HG02973 (cell line): ENCODE measurements around the gene THSD4.

Experiments
- ATAC-seq: cut with Tn5 transposase; IDR thresholded peaks from one replicate; pipeline ENCODE4 v1.9.1; 2021; ENCODE audit warnings: moderate library complexity; ENCODE audit not compliant: unreplicated experiment

Gene THSD4

DNA sequence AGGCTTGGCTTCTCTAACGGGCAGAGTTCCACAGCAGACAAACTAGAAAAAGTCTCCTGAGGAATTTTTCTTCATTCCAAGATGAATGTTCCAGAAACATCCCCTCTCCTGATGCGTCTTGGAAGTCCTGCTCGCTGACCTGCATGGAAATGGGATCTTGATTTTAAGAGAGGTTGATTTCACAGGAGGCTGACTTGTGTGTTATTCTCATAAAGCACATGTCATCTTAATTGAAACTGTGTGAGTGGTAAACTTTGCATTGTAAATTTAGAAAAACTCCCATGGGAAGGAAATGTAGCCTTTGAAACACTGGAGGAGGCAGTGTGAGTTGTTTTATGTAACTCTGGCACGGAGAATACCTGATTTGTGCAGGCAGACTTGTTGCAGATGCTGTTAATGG is 357.3 kb downstream of the THSD4 start:
- ATAC-seq: no peak

DNA sequence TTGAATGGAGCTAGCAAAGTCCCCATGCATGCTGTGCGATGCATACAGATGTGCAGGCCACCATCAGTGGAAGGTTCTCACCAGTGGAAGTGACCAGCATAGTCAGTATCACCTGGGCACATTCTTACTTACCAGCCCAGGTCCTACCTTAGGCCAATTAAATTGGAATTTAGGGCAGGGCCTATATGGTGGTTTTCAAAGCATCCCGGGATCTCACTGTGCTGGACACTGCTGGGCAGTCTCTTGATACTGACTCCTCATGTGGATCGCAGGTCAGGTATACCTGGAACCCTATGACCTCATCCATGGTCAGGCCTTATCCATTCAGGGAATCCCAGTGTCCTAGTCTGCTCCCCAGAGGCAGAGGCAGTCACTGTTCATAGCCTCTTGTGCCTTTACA is 358.5 kb downstream of the THSD4 start:
- ATAC-seq: no peak

DNA sequence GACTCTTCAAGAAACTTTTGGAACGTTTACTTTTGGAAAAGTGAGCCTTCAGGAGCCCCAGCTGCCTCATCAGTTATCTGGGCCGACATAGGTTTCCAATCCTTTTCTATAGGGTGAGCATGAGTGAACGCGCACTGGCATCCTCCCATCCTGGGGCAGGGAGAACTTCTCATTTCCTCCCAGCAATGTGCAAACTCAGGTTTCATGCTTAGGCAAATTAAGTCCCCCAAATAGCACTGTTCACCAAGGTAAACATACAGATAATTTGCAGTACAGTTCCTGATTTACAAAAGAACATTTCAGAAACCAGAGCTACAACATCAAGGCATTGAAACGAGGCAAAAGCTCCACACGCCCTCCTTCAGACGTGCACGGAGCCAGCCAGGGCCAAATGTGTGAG is 361.6 kb downstream of the THSD4 start:
- no peak for ATAC-seq

DNA sequence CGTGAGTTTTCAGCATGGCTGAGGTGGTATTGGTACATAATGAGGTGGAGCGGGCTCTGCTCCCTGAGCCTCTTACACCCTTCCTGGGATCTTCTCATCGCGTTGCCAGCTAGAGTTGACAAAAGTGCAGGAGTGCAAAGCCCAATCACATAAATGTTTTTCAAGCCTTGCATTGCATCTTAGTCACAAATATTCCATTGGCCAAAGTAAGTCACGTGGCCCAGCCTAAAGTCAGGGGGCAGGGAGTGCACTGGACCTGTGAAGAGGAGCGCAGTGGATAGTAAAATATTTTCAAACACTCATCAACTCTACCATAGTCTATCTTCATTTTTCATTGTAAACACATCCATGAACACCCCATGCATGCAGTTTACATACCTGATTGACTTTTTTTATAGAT is 365.3 kb downstream of the THSD4 start:
- ATAC-seq: no peak

DNA sequence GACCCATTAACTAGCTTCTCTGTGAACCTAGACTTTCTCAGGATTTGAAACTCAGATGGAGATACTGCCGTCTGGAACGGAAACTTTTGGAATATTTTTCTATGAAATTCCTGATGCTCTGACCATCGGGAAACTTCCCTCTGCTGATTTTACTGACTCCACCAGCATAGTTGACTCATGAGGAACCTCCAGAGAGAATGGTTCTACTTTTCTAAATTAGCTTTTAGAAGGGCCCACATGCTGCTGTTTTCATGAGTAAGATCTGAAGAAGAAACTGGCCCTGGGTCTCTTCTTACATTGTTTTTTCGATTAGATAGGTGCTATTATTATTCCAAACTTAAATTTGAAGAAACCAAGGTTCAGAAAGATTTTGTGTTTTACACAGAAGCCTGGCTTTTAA is 368.8 kb downstream of the THSD4 start:
- no peak for ATAC-seq

DNA sequence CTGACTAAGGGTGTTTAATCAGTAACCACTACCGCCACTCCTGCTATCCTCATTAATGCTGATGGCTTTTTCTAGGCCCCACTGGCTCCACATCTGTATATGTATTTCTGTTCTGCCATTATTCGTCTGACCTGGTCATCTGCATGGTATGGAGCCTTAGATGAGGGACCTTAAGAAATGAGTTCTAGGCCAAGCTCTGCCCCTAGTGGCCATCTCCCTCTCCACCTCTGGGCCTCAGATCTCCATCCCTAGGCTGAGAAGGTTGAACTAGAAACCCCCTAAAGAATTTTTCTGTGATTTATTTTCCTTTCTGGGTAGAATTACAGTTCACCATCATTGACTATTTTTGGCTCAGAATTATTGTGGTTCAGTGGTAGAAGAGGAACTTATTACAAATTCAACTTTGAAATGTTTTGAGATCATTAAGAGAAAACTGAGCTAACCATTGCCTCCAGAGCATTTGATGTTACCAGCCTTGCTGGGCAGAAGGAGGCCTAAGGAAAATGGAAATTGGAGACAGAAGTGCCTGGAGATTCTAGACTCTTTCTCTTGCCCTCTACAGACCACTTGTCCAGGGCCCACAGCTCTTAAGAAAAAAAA is 369.9 kb downstream of the THSD4 start:
- ATAC-seq: no peak

DNA sequence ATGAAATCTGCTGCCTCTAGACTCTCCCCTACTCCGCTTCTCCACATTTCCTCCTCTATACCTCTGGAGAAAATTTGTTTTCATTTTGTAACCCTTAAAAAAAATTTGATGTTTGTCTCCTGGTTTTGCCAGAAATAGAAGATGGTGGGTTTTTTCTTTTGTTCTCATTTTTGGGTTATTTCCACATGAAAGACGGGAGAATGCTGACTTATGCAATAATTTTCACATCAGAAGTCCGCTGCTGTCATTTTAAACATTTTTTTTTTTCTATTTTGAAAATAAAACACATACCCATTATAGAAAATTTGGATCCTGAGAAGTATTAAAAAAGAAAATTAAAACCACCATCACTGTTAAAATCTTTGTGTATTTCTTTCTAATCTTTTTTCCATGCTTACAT is 374.3 kb downstream of the THSD4 start:
- no peak for ATAC-seq

DNA sequence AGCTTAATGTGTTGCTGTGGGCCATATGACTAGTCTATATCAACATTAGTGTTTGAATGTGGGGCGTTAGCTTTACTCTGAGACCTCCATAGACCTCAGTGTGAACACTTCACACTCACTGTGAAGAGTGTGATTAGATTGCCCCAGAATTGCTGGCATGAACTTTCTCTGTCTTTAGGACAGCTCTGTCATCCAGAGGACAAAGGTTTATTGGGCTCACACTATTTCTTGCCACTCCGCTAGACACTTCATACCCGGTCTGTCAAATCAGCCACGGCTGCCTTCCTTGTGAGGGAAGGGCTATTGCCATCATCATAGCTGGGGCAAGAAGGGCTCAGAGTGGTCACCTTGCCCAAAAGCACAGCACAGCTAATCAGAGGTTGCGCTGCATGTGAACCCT is 378.3 kb downstream of the THSD4 start:
- ATAC-seq: no peak

DNA sequence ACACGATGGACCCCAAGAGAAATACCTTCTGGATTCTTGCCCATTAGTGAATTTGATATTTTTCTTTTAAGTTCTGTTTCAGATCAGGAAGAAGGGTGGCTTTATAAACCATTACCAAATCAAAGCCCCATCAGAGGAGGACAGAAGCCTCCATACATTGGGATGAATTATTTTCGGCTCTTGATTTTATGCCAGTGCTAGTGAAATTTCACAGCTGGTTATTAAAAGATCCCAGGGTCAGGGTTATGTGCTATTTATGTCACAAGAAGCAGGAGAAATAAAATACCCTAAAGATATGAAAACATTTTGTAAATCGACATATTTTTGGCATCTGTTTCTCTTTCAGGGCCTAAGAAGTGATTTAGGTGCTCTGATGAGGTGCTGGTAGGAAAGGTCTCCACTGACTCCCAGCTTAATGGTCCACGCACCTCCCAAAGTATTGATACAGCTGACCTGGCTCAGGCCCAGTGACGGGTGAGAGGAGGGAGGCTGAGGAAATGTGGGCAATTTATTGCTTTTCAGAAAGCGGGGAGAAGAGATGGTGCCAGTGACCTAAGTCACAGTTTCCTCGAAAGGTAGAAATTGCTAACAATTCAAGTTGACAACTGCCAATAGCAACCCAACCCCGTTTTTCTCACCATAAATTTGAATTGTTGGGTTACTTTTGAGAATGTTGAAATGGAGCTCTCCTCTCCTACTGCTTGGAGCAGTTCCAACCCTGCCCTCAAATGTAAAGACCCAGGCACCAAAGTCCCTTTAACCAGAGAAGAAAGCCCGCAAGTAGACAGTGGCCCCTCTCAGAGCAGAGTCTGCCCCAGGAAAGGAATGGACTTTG is 379.5 kb downstream of the THSD4 start:
- ATAC-seq: no peak

DNA sequence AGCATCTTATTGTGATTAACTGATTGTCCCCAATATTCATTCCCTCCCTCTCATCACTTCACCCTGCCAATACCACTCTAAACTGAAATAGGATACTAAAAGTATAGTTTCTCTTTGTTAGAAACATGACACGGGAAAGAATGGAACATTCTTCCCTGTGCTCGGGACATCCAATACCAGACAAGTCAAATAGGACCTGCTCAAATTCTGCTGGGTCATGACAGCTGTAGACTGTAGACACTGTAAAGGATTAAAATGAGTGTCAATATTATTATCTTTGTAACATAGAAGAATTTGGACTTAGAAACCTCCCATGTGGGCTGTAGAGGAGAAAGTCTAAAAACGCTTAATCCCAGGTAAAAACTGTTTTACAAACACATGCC is 380.1 kb downstream of the THSD4 start:
- ATAC-seq: no peak

DNA sequence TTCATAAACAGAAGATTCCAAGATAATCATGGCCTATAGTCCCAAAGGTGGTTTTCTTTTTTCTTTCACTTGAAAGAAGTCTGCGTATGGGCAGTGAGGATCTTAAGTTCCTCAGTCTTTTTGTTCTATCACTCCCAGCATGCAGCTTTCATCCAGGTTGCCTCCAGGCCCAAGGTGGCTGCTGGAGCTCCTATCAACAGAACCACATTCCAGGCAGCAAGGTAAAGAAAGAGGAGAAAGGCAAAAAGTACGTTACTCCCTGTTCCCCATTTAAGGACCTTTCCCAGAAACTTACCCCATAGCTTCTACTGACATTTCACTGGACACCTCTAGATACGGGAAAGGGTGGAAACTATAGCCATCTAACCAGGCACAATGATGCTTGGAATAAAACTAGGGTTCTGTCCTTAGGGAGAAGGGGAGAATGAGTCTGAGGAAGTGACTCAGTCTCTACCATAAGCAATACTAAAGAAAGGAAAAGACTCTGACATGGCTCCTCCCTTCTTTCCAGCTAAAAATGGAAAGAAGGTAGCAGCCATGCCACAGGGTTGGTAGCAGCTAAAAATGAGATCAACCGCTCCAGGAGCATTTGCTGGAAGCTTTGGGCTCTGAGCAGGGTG is 381.2 kb downstream of the THSD4 start:
- ATAC-seq: no peak

DNA sequence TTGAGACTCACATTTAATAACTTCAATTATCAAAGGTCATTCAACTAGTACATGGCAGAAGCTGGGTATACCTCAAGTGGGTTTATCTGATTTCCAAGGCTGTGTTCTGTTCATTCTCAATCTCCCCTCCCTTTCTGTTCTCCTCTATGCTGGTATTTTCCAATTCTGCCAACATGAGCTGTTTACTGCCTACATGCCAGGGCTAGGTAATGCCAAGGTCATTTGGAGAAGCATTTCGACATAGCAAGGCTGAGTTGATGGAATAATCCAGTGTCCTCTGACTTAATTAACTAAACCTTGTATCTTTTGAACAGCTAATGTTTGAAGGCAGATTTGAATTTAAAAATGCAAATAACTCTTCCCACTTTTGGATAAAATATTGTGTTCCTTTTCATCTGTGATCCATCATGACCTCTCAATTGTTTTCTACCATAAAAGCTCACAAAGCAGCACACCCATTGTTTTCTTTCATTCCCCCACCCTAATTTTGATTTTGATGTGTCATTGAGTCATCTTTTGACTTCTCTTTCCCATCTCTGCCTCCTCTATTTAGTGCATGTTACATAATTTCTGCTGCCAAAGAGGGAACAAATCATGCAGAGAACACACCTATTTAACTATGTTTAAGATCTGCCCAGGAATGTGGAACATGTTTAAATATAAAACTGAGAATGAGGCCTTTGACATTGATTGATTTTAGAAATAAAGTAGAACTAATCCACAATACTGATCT is 386.2 kb downstream of the THSD4 start:
- no peak for ATAC-seq

DNA sequence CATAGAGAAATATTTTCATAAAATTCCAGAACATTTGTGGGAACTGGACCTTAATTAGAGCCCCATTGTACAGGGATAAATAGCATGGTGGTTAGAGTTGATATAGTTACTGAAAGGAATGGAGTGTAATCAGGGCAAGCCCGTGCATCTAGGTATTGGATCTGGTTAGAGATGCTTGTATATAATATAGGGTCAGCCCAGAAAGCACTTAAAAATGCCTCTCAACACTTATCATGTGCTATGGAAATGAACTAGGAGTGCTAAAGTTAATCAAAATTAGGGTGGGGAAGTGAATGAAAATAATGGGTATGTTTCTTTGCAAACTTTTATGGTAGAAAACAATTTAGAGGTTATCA is 386.8 kb downstream of the THSD4 start:
- no peak for ATAC-seq

DNA sequence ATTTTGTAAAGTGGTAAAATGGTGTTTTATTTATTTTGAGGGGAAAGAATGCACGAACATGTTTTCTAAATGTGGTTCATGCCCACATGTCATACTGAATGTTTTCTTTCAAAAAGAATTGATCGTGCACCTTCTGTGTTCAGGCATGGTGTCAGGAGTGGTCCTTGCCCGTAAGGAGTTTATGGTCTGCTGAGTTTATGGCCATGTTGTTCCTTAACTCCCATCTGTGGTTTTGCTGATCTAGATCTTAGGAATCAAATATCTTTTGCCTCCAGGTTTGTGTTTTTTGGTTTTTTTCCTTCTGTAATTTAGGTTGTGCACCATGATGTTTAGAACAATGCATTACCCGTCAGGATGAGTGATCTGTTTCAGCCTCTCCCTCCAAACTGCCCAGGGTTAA is 390.7 kb downstream of the THSD4 start:
- no peak for ATAC-seq

DNA sequence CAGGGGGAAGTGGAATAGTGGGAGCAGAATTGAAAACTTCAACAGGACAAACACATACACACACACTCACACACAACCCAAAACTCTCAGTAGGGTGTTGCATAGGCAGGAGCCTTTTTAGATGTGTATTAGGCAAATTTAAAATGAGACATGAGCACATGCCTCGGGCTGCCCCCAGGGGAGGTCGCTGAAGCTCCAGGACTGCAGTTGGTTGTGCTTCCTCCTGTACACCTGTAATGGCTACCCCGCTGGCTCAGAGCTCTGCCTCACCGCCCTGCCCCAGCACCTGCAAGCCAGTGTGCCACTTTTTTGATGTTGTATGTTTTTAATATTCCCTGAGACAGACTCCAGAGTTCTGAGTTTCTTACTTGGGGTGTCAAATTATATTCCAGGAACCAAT is 391.7 kb downstream of the THSD4 start:
- no peak for ATAC-seq

DNA sequence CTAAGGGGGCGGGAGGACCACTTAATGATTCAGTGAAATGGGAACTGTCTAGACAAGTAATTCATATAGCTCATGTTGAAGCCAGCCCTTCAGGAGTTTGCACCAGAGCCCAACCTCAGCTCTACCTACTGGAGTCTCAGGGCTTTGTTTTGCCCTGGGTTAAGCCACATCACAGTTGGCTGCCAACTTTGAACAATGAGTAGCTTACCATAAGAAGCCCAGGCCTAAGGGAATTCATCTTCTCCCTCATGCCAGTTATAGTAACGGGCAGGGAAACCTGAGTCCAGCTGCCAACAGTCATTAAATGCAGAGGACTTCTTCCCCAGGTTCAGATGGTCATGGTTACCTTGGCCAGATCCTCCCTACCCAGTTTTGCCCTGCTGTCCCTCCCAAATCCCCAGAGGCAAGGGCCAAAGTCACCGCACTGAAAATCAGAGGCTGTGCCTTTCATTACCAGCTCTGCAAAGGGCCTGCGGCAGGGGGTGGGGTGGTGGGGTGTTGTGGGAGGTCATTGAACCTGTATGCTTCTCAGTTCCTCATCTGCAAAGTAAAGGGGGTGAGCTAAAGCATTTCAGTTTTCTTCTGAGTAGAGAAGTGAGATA is 392.9 kb downstream of the THSD4 start:
- peak; percentile 94 for ATAC-seq

DNA sequence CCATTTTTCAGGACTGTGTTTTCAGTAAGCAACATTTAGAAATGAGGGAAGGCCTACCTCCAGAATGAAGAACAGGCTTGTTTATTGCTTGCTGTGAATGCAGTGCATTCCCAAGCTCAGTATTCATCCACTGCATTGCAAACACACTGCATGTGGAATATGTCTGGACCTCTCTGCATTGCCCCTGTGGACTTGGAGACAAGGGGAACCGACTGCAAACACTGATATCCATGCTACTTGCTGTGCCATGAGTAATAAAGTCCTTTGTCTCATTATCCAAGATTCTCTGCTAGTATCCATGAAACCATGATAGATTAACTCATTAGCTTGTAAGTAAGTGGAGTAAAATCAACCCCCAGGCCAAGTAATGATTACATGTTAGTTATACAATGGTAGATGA is 393.9 kb downstream of the THSD4 start:
- ATAC-seq: no peak

DNA sequence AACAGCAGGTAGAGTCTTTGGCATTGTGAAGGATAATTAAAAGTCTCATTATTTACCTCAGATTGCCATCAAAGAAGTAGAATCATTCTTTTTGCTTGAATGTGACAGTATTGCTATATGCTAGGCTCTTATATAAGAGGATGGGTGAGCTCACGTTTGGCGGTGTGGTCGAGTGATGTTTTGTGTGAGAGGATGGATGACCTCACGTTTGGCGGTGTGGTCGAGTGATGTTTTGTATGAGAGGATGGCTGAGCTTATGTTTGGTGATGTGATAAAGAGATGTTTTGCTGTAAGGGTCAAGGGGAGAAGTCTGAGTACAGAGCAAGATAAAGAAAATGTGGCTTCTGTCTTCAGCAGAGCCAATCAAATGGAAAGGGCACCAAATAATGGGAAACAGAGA is 395.5 kb downstream of the THSD4 start:
- no peak for ATAC-seq

DNA sequence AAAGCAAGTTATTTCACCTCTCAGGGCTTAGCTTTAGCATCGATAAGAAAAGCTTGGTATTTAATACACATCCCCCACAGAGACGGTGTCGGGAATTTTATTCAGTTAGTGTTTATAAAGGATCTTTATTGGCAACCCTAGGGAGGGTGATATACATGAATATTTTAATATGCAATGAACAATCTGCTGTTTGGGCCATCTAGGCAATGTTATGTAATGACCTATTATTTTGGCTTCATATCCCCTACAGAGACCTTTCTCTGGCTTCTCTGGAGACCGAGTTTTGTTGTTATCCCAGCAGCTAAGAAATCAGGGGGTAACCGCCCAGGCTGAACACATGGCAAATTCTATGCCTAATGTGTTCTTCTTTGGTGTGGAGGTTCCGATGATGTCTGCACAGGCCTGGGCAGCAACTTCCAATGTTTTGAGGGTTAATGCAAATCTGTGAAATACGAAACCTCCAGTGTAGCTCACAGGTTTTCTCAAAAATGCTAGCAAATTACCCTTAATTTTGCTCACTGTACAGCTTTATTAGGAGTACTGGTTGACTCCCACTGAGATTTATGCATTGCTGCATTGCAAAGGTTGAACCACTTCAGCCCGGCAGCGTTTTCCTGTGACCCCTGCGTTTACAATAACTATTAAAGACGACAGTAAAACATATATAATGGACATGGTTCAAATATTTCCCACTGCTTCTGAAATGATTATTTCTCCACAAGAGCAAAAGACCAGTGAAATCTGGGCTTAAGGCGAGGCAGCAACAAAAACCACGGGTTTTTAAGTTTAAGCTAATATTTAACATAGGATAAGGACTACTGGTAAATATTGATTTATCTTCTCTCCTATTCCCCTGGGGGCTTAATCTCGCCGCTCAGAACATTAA is 396.8 kb downstream of the THSD4 start:
- no peak for ATAC-seq

DNA sequence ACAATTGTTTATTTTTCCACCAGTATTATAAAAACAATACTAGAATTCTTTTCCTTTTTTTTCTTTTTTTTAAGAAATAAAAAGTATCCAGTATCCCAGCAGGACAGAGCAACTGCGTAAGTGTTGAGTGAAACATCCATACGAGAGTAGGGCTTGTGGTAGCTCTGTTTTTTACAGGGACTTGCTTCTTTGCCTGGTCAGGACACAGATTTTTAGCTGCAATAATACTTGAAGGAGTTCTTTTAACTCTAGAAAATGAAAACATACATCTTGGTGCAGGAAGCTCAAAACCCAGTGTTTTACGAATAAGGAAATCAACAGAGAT is 397.4 kb downstream of the THSD4 start:
- no peak for ATAC-seq
